IgD-negative memory B cell (primary cell): Measurements from ENCODE around the gene XYLT1. TPM values are rescaled to one million over a fixed set of nuclear protein-coding genes. Genes with fewer than 3 reads are reported as not detected.

ENCODE experiments used
- H3K27ac Mint-ChIP-seq, 3 donors: one replicate each; pipeline ENCODE4 v1.8.0; 2020 to 2022; ENCODE audit warnings: mild to moderate bottlenecking in 3 of 3, mixed read lengths in 3 of 3, moderate library complexity in 1 of 3
- H3K27me3 Mint-ChIP-seq: one replicate; pipeline ENCODE4 v1.8.0; 2021; ENCODE audit warnings: mixed read lengths
- H3K36me3 Mint-ChIP-seq: one replicate; pipeline ENCODE4 v1.8.0; 2020; ENCODE audit warnings: mild to moderate bottlenecking, mixed read lengths
- H3K4me1 Mint-ChIP-seq, 3 donors: one replicate each; pipeline ENCODE4 v1.8.0; 2020 to 2022; ENCODE audit warnings: mixed read lengths in 3 of 3, mild to moderate bottlenecking in 1 of 3
- H3K4me3 Mint-ChIP-seq, 4 donors: one replicate each; pipeline ENCODE4 v1.8.0; 2020 to 2022; ENCODE audit warnings: mild to moderate bottlenecking in 4 of 4, mixed read lengths in 4 of 4, moderate library complexity in 3 of 4
- H3K9me3 Mint-ChIP-seq, 3 donors: one replicate each; pipeline ENCODE4 v1.8.0; 2020 to 2021; ENCODE audit warnings: mixed read lengths in 3 of 3, mild to moderate bottlenecking in 1 of 3
- polyA plus RNA-seq: library from polyadenylated mRNA; unstranded; fragments of 300-500 nt; fragmentation: Illumina TruSeq; gene quantifications from one replicate; pipeline ENCODE4 v1.2.3, GENCODE V29; 2021

Gene XYLT1
- polyA plus RNA-seq, 1 donor from 2014 or later, result 0.80 TPM

DNA sequence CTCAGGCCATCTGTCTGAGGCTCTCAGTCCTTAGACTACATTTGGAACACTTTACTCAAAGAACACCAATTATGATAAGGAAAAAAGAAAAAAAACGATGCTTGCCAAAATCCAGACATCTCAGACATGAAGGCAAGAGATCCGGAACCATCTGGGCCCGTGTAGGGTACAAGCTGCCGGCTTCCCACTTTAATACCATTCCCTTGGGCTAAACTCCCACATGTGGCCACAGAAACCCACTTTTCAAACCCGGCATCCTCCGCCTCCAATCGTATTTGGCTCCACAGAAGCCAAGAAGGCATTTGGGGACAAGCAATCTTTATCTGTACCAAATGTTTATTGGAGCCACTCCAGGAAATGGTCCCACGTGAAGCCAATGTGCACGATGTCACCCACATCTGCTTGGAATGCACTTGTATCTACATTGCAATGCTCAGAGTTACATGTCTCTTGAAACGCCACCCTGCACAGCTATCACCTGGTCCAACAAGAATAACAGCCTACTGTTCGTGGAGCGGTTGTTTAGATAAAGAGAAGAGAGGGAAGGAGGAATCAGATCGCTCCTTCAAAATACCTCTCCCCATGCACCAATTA lies 33.5 kb downstream of the XYLT1 start:
- peaks cover 3% of the 10 kb centered on the region for H3K27me3 Mint-ChIP-seq
- H3K27ac Mint-ChIP-seq, result peak overlapping the region in 1 of 3 donors; percentile 50
- no peak overlapping the region for H3K4me3 Mint-ChIP-seq
- H3K4me1 Mint-ChIP-seq, result peaks cover 23 to 37% (median 34%) of the 10 kb centered on the region in 3 donors
- H3K36me3 Mint-ChIP-seq, result peaks cover 4% of the 10 kb centered on the region
- peaks cover 0 to 5% (median 0%) of the 10 kb centered on the region in 3 donors for H3K9me3 Mint-ChIP-seq

DNA sequence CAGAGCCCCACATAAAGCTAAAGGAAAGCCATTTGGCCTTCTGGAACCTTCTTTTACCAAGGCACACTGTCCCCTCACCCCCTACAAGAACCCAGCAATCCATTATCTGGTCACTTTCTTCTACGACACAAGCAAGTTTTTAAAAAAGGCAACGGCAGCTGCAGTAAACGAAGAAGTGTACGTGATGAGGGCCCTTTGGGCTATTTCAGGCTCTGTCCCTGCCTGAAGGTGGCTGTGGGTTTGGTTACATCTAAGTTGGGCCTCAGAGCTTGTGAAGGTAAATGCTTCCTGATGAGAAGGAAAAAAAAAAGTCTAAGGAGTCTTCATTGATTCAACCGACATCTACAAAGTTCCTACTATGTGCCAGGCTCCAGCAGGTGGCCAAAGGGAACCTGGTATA lies 35.4 kb downstream of the XYLT1 start:
- Mint-ChIP-seq H3K27me3 (peaks cover 3% of the 10 kb centered on the region), H3K27ac (no peak overlapping the region), H3K36me3 (peaks cover 4% of the 10 kb centered on the region), H3K4me3 (no peak overlapping the region), H3K9me3 (peaks cover 0 to 5% (median 0%) of the 10 kb centered on the region in 3 donors), H3K4me1 (peaks cover 26 to 36% (median 35%) of the 10 kb centered on the region in 3 donors)

DNA sequence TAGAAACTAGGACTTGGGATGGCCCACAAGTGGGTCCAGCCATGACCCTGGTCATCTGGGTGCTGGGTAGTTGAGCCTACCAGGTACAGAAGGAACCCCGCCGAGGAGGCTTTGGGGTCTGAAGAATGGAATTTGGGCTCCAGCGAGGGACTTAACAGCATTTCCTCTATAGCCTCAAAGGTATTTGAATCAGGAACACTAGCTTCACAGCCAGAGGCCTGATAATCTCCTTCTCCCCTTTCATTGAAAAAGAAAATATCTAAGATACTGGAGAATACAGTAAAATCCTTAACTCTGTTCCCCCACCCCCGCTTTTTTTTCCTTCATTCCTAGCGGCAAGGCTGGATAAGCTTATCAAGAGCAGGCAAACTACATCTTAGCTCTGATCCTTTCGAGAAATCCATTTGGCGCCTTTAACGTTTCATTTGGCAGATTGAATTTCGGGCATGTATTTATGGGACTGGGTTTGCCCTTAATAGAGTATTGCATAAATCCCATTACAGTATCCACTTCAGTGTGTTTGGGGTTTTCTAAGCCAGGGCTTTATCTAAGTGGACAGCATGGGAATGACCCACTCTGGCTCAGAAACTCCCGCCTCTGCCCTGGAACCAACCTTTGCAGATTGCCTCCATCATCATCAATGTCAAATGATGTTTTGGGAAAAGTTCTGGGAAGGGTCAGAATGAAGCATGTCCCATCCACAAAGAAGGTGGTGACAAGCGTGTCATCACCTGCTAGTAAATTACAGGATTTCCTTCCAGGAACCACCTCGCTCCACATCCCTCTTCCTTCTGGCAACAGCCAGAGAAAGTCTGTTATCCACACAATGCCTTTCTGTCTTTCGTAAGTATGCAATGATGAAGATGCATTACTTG lies 36.9 kb downstream of the XYLT1 start:
- no peaks in the 10 kb centered on the region for H3K9me3 Mint-ChIP-seq

DNA sequence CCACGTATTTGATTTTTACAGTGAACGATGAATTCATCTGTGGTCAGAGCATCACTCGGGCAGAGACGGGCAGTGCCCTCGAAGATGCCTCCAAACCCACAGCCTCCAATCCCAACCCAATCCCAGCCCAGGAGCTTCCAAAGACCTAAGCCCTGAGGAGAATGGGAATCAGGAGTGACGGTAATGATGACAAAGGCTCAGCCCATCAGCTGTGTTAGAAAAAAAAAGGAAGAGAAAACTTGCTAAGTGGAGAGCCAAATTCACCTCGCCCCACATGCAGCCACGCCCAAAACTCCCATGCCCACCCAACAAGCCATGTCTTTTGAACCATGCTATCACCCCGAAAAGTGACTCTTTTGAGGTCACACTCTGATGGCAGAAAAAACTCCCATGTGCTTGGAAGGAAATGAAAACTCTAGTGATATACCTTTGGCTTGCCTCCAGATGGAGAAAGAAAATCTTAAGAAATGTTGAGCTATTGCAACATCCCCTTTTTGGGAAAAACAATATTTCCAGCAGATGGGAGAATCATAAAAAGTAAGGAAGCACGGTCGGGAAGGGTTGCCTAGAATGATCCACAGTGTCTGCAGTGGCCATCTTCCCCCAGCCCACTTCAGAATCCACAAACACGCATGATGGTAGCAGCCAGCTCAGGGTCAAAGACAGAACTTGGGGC lies 37.7 kb downstream of the XYLT1 start:
- H3K4me1 Mint-ChIP-seq, result peaks cover 7 to 19% (median 15%) of the 10 kb centered on the region in 3 donors
- H3K27ac Mint-ChIP-seq, result no peak overlapping the region

More for the DNA sequence above, 36.9 kb downstream of the XYLT1 start:
- H3K27me3 Mint-ChIP-seq, result peaks cover 3% of the 10 kb centered on the region
- H3K27ac Mint-ChIP-seq, result no peak overlapping the region
- H3K36me3 Mint-ChIP-seq, result peaks cover 4% of the 10 kb centered on the region
- H3K4me3 Mint-ChIP-seq, result no peak overlapping the region
- H3K4me1 Mint-ChIP-seq, result peaks cover 13 to 25% (median 20%) of the 10 kb centered on the region in 3 donors

DNA sequence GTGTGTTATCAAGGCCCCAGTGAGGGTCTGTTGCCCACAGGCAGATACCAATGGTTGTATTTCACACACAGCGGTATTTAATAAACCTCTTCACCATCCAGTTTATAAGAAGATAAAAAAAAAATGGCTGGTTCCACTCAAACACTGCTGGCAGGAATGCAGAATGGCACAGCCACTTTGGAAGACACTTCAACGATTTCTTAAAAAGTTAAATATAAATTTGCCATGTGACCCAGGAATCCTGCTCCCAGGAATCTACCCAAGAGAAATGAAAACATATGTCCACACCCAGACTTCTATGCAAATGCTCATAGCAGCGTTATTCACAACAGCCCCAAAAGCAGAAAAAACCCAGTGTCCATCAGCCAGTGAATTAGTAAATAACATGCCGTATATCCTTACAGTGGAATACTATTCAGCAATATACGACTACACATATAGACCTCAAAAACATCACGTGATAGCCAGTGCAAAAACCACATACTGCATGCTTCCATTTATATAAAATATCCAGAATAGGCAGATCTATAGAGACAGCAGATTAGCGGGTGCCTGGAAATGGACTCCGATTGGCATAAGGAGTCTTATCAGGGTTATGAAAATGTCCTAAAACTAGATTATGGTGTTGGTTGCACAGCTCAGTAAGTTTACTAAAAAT lies 38.7 kb downstream of the XYLT1 start:
- no peak overlapping the region for H3K27ac Mint-ChIP-seq
- peaks cover 4% of the 10 kb centered on the region for H3K36me3 Mint-ChIP-seq
- H3K4me1 Mint-ChIP-seq, result peaks cover 7 to 14% (median 13%) of the 10 kb centered on the region in 3 donors
- H3K27me3 Mint-ChIP-seq, result peaks cover 3% of the 10 kb centered on the region
- H3K9me3 Mint-ChIP-seq, result no peaks in the 10 kb centered on the region
- H3K4me3 Mint-ChIP-seq, result peak overlapping the region in 1 of 4 donors; percentile 10

More for the DNA sequence above, 37.7 kb downstream of the XYLT1 start:
- peaks cover 4% of the 10 kb centered on the region for H3K36me3 Mint-ChIP-seq
- H3K9me3 Mint-ChIP-seq, result no peaks in the 10 kb centered on the region
- H3K4me3 Mint-ChIP-seq, result peak overlapping the region; percentile 0 to 72 (median 48)
- peaks cover 3% of the 10 kb centered on the region for H3K27me3 Mint-ChIP-seq

DNA sequence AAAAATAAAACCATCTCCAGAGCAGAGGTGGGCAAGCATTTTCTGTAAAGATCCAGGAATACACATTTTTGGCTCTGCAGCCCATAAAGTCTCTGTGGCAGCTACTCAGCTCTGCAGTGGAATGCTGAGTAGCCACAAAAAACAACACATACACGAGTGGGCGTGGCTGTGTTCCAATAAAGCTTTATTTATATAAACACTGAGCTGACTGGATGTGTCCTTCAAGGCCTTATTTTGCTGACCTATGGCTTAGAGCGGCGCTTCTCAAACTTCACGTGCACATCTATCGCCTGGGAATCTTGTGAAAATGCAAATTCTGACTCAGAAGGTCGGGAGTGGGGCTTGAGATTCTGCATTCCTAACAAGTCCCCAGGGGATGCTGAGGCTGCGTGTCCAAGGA lies 39.7 kb downstream of the XYLT1 start:
- Mint-ChIP-seq H3K27me3 (peaks cover 3% of the 10 kb centered on the region), H3K9me3 (no peaks in the 10 kb centered on the region), H3K36me3 (peaks cover 7% of the 10 kb centered on the region), H3K4me1 (peaks cover 7 to 16% (median 14%) of the 10 kb centered on the region in 3 donors), H3K4me3 (no peak overlapping the region), H3K27ac (no peak overlapping the region)

DNA sequence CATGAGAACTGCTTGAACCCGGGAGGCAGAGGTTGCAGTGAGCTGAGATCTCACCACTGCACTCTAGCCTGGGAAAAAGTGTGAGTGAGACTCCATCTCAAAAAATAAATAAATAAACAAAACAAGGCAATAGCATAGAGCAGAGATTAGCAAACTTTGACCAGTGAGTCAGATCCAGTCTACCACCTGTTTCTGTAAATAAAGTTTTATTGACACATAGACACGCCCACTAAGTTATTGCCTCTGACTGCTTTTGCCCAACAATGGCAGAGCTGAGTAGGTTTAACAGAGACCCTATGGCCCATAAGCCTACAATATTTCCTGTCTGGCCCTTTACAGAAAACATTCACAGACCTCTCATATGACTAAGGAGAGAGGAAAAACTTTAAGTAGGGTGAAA lies 44.3 kb downstream of the XYLT1 start:
- Mint-ChIP-seq H3K27ac (no peak overlapping the region), H3K27me3 (no peaks in the 10 kb centered on the region), H3K4me3 (no peak overlapping the region), H3K4me1 (peaks cover 5 to 7% (median 6%) of the 10 kb centered on the region in 3 donors), H3K9me3 (no peaks in the 10 kb centered on the region), H3K36me3 (peaks cover 3% of the 10 kb centered on the region)

DNA sequence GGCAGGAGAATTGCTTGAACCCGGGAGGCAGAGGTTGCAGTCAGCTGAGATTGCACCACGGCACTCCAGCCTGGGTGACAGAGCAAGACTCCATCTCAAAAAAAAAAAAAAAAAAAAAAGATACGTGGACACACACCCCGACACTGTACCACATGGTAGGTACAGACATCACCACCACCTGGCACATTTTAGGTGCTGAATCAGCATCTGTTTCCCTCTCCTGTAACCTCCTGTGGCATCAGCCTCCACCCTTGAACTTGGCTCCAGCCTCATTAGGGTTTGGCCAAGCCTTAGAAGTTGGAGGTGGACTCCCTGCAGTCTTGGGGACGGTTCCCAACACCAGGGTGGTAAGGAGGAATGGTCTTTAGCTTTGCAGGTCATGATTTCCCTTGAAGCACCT lies 46.0 kb downstream of the XYLT1 start:
- Mint-ChIP-seq H3K27ac (no peak overlapping the region), H3K4me3 (no peak overlapping the region), H3K4me1 (peaks cover 3 to 12% (median 6%) of the 10 kb centered on the region in 3 donors), H3K9me3 (no peaks in the 10 kb centered on the region), H3K36me3 (peaks cover 3% of the 10 kb centered on the region), H3K27me3 (no peaks in the 10 kb centered on the region)

DNA sequence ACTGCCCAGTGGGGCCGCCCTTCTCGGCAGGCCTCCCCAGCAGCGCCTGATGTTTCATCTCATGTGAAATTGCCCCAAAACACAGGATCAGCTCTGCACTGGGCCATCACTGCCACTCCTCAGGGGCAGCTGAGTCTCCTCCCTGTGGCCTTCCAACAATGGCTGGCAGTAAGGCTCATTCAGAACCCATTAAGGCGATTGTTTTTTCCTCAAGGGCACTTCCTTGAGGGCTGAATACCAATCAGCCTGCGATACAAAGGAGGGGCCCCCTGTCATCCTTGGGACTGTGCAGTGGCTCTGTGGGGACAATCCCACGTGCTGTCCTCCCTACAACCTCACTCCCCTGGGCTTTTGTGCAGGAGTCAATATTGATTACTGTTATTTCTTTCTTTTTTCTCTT lies 47.5 kb downstream of the XYLT1 start:
- no peak overlapping the region for H3K27ac Mint-ChIP-seq
- no peaks in the 10 kb centered on the region for H3K27me3 Mint-ChIP-seq
- peak overlapping the region in 1 of 4 donors; percentile 45 for H3K4me3 Mint-ChIP-seq
- no peaks in the 10 kb centered on the region for H3K9me3 Mint-ChIP-seq
- peaks cover 3 to 12% (median 6%) of the 10 kb centered on the region in 3 donors for H3K4me1 Mint-ChIP-seq
- peaks cover 3% of the 10 kb centered on the region for H3K36me3 Mint-ChIP-seq

DNA sequence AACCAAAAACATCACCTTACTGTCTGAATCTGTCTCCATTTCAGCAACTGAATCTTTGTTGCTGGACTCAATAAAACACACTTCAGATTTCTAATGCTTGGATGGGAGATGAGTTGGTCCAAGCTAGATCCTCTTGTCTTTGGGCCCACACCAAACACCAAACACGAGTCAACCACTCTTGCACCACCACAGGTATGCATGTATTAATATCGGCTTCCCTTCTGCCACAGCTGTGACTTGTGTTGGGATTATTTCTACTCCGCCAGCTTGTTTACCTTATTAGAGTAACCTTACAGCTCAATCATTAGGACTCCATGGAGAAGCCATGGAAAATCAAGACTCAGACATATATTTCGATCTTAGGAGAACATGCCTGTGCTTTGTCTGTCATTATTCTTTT lies 49.9 kb downstream of the XYLT1 start:
- H3K9me3 Mint-ChIP-seq, result peaks cover 0 to 4% (median 0%) of the 10 kb centered on the region in 3 donors
- no peaks in the 10 kb centered on the region for H3K27me3 Mint-ChIP-seq
- H3K36me3 Mint-ChIP-seq, result peaks cover 2% of the 10 kb centered on the region
- H3K4me1 Mint-ChIP-seq, result peaks cover 20 to 30% (median 24%) of the 10 kb centered on the region in 3 donors
- no peak overlapping the region for H3K4me3 Mint-ChIP-seq
- H3K27ac Mint-ChIP-seq, result peak overlapping the region in 2 of 3 donors; percentile 7 to 16

DNA sequence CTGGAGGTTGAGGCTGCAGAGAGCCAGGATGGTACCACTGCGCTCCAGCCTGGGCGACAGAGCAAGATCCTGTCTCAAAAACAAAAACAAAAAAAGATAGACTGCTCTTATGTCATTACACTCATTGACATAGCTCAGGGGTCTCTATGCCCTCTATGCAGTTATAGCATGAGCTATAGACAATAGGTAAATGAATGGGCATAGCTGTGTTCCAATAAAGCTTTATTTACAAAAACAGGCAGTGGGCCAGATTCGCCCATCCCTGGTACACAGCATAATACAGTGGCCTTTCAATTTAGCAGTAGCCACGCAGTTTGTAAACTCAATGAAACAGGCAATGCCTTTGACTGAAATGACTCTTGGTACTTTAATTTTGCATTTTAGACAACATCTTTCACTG lies 51.5 kb downstream of the XYLT1 start:
- peaks cover 4% of the 10 kb centered on the region for H3K27me3 Mint-ChIP-seq
- H3K27ac Mint-ChIP-seq, result no peak overlapping the region
- peaks cover 0 to 4% (median 0%) of the 10 kb centered on the region in 3 donors for H3K9me3 Mint-ChIP-seq
- peaks cover 2% of the 10 kb centered on the region for H3K36me3 Mint-ChIP-seq
- H3K4me3 Mint-ChIP-seq, result no peak overlapping the region
- H3K4me1 Mint-ChIP-seq, result peaks cover 32 to 44% (median 37%) of the 10 kb centered on the region in 3 donors

DNA sequence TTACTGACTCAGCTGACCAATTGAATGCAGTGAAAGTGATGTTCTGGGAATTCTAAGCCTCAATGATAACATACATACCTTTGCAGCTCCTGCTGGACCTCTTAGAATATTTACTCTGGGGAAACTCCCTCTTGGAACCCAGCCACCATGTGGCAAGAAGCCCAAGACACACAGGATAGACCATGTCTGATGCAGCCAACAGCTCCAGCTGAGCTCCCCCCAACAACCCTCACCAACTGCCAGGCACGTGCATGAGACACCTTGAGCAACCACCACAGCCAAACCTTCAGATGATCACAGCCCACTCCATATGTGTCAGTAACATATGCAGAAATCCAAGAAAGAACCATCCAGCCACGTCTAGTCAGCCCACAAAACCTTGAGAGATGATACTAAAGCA lies 53.0 kb downstream of the XYLT1 start:
- Mint-ChIP-seq H3K27me3 (peaks cover 4% of the 10 kb centered on the region), H3K9me3 (peaks cover 0 to 4% (median 0%) of the 10 kb centered on the region in 3 donors), H3K36me3 (peaks cover 2% of the 10 kb centered on the region), H3K4me1 (peaks cover 36 to 54% (median 39%) of the 10 kb centered on the region in 3 donors), H3K4me3 (peak overlapping the region in 3 of 4 donors; percentile 9 to 94 (median 30)), H3K27ac (peak overlapping the region; percentile 63 to 92 (median 86))

DNA sequence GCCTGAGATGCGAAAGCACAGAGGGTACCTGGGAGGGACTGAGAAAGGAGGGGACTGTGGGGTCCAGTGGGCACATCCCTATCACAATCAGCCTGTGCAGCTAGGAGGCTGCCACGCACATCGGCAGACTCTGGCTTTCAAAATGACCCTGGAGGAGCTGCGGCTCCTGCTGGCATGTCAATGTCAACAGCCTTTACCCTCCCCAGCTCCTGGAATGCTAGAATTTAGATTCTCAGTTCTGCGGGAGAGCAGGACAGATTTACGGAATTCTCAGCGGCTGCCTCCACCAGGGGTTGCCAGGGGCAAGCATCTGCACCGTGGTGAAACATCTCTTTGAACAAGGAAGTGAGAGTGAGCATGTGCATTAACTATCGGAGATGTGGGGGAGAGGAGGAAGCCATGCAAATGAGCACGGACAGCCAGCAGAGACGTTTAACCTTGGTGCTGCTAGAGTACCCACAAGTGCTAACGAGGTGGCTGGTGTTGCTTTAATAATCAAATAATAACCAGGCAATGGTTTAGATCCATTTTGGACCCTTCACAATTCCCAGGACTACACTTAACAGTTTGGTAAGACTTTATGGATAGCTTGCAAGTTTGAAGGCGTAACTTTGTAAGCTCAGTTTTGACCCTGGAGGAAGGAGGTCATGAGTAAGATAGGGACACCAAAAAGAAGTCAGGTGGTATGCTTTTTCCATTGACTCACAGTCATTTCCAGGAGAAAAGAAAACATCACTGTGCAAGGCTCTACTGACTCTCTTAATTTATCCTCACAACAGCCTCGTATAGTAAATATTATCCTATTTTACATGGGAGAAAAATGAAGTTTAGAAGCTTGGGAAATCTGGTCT lies 54.1 kb downstream of the XYLT1 start:
- Mint-ChIP-seq H3K36me3 (peaks cover 2% of the 10 kb centered on the region), H3K9me3 (peaks cover 0 to 4% (median 0%) of the 10 kb centered on the region in 3 donors), H3K4me1 (peaks cover 39 to 55% (median 45%) of the 10 kb centered on the region in 3 donors), H3K4me3 (peak overlapping the region; percentile 30 to 94 (median 83)), H3K27me3 (peaks cover 4% of the 10 kb centered on the region), H3K27ac (peak overlapping the region; percentile 86 to 92 (median 89))
